Skeletal muscle tissue (tissue), 4 donors: ENCODE data around the gene HIP1R. TPM values are rescaled to one million over a fixed set of nuclear protein-coding genes. Genes with fewer than 3 reads are reported as not detected.

Experiments
- H3K27ac ChIP-seq: one replicate; pipeline ENCODE4 v1.7.0; 2013; ENCODE audit warnings: mild to moderate bottlenecking, low read depth, low read length, inconsistent platforms
- H3K27me3 ChIP-seq, 3 donors: one replicate each; pipeline ENCODE4 v1.7.0; 2013; ENCODE audit warnings: low read length in 3 of 3; ENCODE audit not compliant: control insufficient read depth in 3 of 3, insufficient read depth in 3 of 3
- H3K36me3 ChIP-seq, 3 donors: one replicate each; pipeline ENCODE4 v1.7.0; 2013; ENCODE audit warnings: low read length in 3 of 3; ENCODE audit not compliant: control insufficient read depth in 3 of 3, insufficient read depth in 3 of 3
- H3K4me1 ChIP-seq, 3 donors: one replicate each; pipeline ENCODE4 v1.7.0; 2013; ENCODE audit warnings: low read length in 3 of 3, mild to moderate bottlenecking in 3 of 3; ENCODE audit not compliant: control insufficient read depth in 3 of 3, insufficient read depth in 3 of 3
- H3K4me3 ChIP-seq, 3 donors: one replicate each; pipeline ENCODE4 v1.7.0; 2013; ENCODE audit warnings: low read length in 3 of 3
- H3K9ac ChIP-seq, 3 donors: one replicate each; pipeline ENCODE4 v1.7.0; 2013; ENCODE audit warnings: low read length in 3 of 3, mild to moderate bottlenecking in 3 of 3, moderate library complexity in 2 of 3, low read depth in 1 of 3
- H3K9me3 ChIP-seq, 3 donors: one replicate each; pipeline ENCODE4 v1.7.0; 2013; ENCODE audit warnings: low read length in 3 of 3; ENCODE audit not compliant: control insufficient read depth in 3 of 3
- total RNA-seq: library from RNA; depleted of rRNA; stranded (reverse); fragments of >200 nt; gene quantifications from one replicate; pipeline ENCODE4 v1.2.3, GENCODE V29; 2014
- donor health status: Osteomylitis.

Gene HIP1R
- total RNA-seq, 1 donor from 2014 or later: 6.3 TPM

GRCh38 chr12:122860854-122861586, 25.8 kb downstream of the HIP1R start:
- Histone ChIP-seq H3K9me3 (no peaks in the 10 kb centered on the region), H3K27ac (no peak overlapping the region), H3K4me3 (no peak overlapping the region), H3K36me3 (peaks cover 0 to 5% (median 3%) of the 10 kb centered on the region in 3 donors), H3K27me3 (no peaks in the 10 kb centered on the region), H3K4me1 (peaks cover 15 to 26% (median 23%) of the 10 kb centered on the region in 3 donors), H3K9ac (peak overlapping the region in 1 of 3 donors; percentile 57)

- Histone ChIP-seq H3K4me3 (no peak overlapping the region), H3K27me3 (no peaks in the 10 kb centered on the region), H3K27ac (no peak overlapping the region), H3K9me3 (no peaks in the 10 kb centered on the region), H3K9ac (peak overlapping the region in 1 of 3 donors; percentile 33), H3K4me1 (peaks cover 19 to 29% (median 27%) of the 10 kb centered on the region in 3 donors), H3K36me3 (peaks cover 0 to 5% (median 0%) of the 10 kb centered on the region in 3 donors)
Measured at GRCh38 chr12:122861587-122861970, 26.3 kb downstream of the HIP1R start.

- H3K27ac ChIP-seq: no peak overlapping the region
- peaks cover 0 to 9% (median 0%) of the 10 kb centered on the region in 3 donors for H3K36me3 ChIP-seq
- no peaks in the 10 kb centered on the region for H3K9me3 ChIP-seq
- peaks cover 20 to 33% (median 31%) of the 10 kb centered on the region in 3 donors for H3K4me1 ChIP-seq
- no peak overlapping the region for H3K9ac ChIP-seq
- H3K4me3 ChIP-seq: no peak overlapping the region
- H3K27me3 ChIP-seq: no peaks in the 10 kb centered on the region
Measured at GRCh38 chr12:122862110-122862634, 26.9 kb downstream of the HIP1R start.

GRCh38 chr12:122862872-122863701, 27.8 kb downstream of the HIP1R start:
- peaks cover 28 to 40% (median 37%) of the 10 kb centered on the region in 3 donors for H3K4me1 ChIP-seq
- no peaks in the 10 kb centered on the region for H3K9me3 ChIP-seq
- H3K4me3 ChIP-seq: no peak overlapping the region
- no peak overlapping the region for H3K27ac ChIP-seq
- peaks cover under 1 to 14% (median 5%) of the 10 kb centered on the region in 3 donors for H3K36me3 ChIP-seq
- peak overlapping the region in 1 of 3 donors; percentile 33 for H3K9ac ChIP-seq
- no peaks in the 10 kb centered on the region for H3K27me3 ChIP-seq

- no peaks in the 10 kb centered on the region for H3K27me3 ChIP-seq
- H3K9ac ChIP-seq: no peak overlapping the region
- H3K4me1 ChIP-seq: peaks cover 39 to 47% (median 45%) of the 10 kb centered on the region in 3 donors
- no peak overlapping the region for H3K4me3 ChIP-seq
- H3K9me3 ChIP-seq: no peaks in the 10 kb centered on the region
- peaks cover 15 to 28% (median 20%) of the 10 kb centered on the region in 3 donors for H3K36me3 ChIP-seq
- no peak overlapping the region for H3K27ac ChIP-seq
Measured at GRCh38 chr12:122864894-122865253, 29.6 kb downstream of the HIP1R start.

GRCh38 chr12:122865268-122866231, 30.3 kb downstream of the HIP1R start:
- no peak overlapping the region for H3K9ac ChIP-seq
- H3K36me3 ChIP-seq: peaks cover 20 to 32% (median 24%) of the 10 kb centered on the region in 3 donors
- H3K9me3 ChIP-seq: no peaks in the 10 kb centered on the region
- H3K27ac ChIP-seq: no peak overlapping the region
- peaks cover 42 to 48% (median 43%) of the 10 kb centered on the region in 3 donors for H3K4me1 ChIP-seq
- no peak overlapping the region for H3K4me3 ChIP-seq
- H3K27me3 ChIP-seq: no peaks in the 10 kb centered on the region

- no peaks in the 10 kb centered on the region for H3K27me3 ChIP-seq
- H3K9me3 ChIP-seq: no peaks in the 10 kb centered on the region
- peaks cover 43 to 52% (median 47%) of the 10 kb centered on the region in 3 donors for H3K4me1 ChIP-seq
- peak overlapping the region; percentile 7 for H3K27ac ChIP-seq
- H3K9ac ChIP-seq: peak overlapping the region in 1 of 3 donors; percentile 11
- H3K4me3 ChIP-seq: no peak overlapping the region
- peaks cover 20 to 32% (median 24%) of the 10 kb centered on the region in 3 donors for H3K36me3 ChIP-seq
Measured at GRCh38 chr12:122866379-122866778, 31.1 kb downstream of the HIP1R start.

- Histone ChIP-seq H3K36me3 (peaks cover 20 to 32% (median 24%) of the 10 kb centered on the region in 3 donors), H3K9ac (peak overlapping the region in 1 of 3 donors; percentile 33), H3K27ac (peak overlapping the region; percentile 56), H3K4me1 (peaks cover 50 to 58% (median 54%) of the 10 kb centered on the region in 3 donors), H3K9me3 (no peaks in the 10 kb centered on the region), H3K27me3 (no peaks in the 10 kb centered on the region), H3K4me3 (no peak overlapping the region)
Measured at GRCh38 chr12:122866950-122867607, 31.8 kb downstream of the HIP1R start.
